ENCODE measurements around the gene LENEP.
A peak's percentile ranks its signal among the peaks of the same experiment; 100 is the strongest.

The LENEP gene

GRCh38 chr1:154998201-154998780 is 4.9 kb downstream of the LENEP start:
- no peak for DNase-seq (ENCODE audit: low spot score)
- H3K4me3 ChIP-seq = no peak overlapping the region
- TF ChIP-seq CTCF (IDR thresholded peaks at IDR 0.05) = no peak
- no peak overlapping the region for H3K27ac ChIP-seq

- peak; percentile 50 for TF ChIP-seq CTCF (IDR thresholded peaks at IDR 0.05)
- H3K27ac ChIP-seq = peak overlapping the region; percentile 93 to 98
- H3K4me3 ChIP-seq = peak overlapping the region; percentile 94
- DNase-seq (ENCODE audit: low spot score) = peak; percentile 81
These were observed 5.6 kb downstream of the LENEP start for GRCh38 chr1:154998818-154999570.

- DNase-seq (ENCODE audit: low spot score) = no peak
- TF ChIP-seq CTCF (IDR thresholded peaks at IDR 0.05) = no peak
- peak overlapping the region; percentile 93 to 98 for H3K27ac ChIP-seq
- H3K4me3 ChIP-seq = peak overlapping the region; percentile 94
These were observed 6.4 kb downstream of the LENEP start for GRCh38 chr1:154999571-155000410.

GRCh38 chr1:155000411-155000725 is 7.0 kb downstream of the LENEP start:
- peak overlapping the region; percentile 93 to 98 for H3K27ac ChIP-seq
- peak overlapping the region; percentile 94 for H3K4me3 ChIP-seq
- DNase-seq (ENCODE audit: low spot score) = peak; percentile 82
- no peak for TF ChIP-seq CTCF (IDR thresholded peaks at IDR 0.05)

- H3K4me3 ChIP-seq = peak overlapping the region; percentile 94
- DNase-seq (ENCODE audit: low spot score) = peak; percentile 92
- TF ChIP-seq CTCF (IDR thresholded peaks at IDR 0.05) = no peak
- peak overlapping the region; percentile 93 to 98 for H3K27ac ChIP-seq
These were observed 7.5 kb downstream of the LENEP start for GRCh38 chr1:155000726-155001424.

- TF ChIP-seq CTCF (IDR thresholded peaks at IDR 0.05) = no peak
- no peak for DNase-seq (ENCODE audit: low spot score)
- Histone ChIP-seq H3K4me3 (peak overlapping the region; percentile 94), H3K27ac (peak overlapping the region; percentile 93 to 98)
These were observed 8.0 kb downstream of the LENEP start for GRCh38 chr1:155001425-155001674.
